GM12865 (cell line): ENCODE results near the gene OSTF1.

Experiments used
- DNase-seq: peaks from one replicate; pipeline ENCODE4 v3.0.0; 2010; ENCODE audit warnings: low read depth
- H3K4me3 ChIP-seq: 2 replicates; pipeline ENCODE4 v1.5.1; 2011; ENCODE audit warnings: mild to moderate bottlenecking, low read depth, low read length, control low read depth
- TF ChIP-seq, protein P1 (sequence below): IDR thresholded peaks from 2 replicates; pipeline ENCODE4 v1.5.1; 2011; ENCODE audit warnings: low read length, control low read depth, low read depth, inconsistent platforms; ENCODE audit not compliant: insufficient read depth; ENCODE audit errors: missing control alignments

The OSTF1 gene

DNA sequence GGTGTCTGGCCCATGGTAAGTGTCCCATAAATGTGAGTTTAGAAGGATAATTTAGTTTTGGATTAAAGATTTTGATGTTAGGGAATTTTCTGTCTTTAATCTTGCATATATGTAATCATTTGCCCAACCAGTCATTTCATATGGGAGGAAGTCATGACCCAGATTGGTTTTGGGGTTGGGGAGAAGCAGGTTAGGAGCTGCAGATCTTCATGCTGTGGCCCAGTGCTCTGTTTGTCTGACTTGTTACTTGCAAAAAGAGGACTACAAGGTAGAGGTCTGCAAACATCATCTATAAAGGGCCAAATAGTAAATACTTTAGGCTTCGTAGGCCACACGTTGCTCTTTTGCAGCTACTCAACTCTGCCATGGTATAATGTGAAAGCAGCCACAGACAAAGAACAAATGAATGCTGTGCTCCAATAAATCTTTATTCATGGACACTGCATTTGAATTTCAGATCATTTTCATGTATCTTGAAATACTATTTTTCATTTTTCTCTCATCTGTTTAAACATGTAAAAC, 16.8 kb downstream of the OSTF1 start:
- no peak for DNase-seq
- H3K4me3 ChIP-seq = no peak overlapping the region
- TF ChIP-seq, protein P1, sequence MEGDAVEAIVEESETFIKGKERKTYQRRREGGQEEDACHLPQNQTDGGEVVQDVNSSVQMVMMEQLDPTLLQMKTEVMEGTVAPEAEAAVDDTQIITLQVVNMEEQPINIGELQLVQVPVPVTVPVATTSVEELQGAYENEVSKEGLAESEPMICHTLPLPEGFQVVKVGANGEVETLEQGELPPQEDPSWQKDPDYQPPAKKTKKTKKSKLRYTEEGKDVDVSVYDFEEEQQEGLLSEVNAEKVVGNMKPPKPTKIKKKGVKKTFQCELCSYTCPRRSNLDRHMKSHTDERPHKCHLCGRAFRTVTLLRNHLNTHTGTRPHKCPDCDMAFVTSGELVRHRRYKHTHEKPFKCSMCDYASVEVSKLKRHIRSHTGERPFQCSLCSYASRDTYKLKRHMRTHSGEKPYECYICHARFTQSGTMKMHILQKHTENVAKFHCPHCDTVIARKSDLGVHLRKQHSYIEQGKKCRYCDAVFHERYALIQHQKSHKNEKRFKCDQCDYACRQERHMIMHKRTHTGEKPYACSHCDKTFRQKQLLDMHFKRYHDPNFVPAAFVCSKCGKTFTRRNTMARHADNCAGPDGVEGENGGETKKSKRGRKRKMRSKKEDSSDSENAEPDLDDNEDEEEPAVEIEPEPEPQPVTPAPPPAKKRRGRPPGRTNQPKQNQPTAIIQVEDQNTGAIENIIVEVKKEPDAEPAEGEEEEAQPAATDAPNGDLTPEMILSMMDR = no peak

- H3K4me3 ChIP-seq = no peak overlapping the region
- TF ChIP-seq, protein P1 = no peak
- no peak for DNase-seq
Observed at GRCh38 chr9:75105841-75106240, 17.5 kb downstream of the OSTF1 start.

DNA sequence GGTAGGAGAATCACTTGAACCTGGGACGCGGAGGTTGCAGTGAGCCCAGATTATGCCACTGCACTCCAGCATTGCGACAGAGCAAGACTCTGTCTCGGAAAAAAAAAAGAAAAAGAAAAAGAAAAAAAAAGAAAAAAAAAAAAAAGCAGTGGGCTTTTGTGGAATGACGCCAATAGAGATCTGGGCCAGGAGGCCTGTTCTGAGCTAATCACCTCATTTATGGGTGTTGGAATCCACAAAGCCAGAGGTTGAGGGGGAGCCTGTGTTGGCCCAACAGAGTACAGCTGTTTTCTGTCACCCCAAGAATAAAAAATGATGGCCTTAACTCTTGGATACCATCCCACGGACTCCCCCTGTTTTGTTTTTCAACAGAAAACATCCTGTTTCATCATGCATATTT, 18.5 kb downstream of the OSTF1 start:
- TF ChIP-seq, protein P1 = no peak
- DNase-seq = no peak
- no peak overlapping the region for H3K4me3 ChIP-seq

- TF ChIP-seq, protein P1 = no peak
- no peak for DNase-seq
- H3K4me3 ChIP-seq = no peak overlapping the region
Observed at GRCh38 chr9:75108571-75108970, 20.3 kb downstream of the OSTF1 start.

GRCh38 chr9:75109210-75109839, 21.0 kb downstream of the OSTF1 start:
- no peak overlapping the region for H3K4me3 ChIP-seq
- TF ChIP-seq, protein P1 = no peak
- DNase-seq = no peak

DNA sequence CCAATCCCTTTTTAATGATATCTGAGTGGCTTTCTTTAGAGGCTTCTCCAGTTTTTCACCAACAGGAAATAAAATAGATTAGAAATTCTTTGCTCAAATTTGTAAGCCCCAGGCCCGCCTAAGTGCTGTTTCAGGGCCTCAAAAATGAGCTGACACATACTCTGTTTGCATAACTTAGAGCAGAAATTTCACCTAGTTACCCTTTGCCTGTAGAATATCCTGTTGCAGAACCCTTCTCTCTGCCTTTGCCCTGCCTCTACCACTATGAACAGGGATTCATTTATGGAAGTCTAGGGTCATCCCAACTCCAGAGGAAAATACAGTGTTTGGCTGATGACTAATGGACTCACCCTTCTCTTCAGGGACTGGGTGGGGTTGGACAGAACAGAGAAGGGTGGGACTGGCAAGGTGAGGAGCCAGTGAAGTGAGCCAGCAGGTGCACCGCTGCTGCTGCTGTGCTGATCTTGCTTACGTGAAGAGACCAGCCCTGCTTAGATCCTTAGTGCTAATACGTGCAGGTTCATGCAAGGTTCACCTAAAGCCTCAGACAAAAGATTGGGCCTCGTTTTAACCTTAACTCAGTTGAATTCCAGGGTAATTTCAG, 22.8 kb downstream of the OSTF1 start:
- TF ChIP-seq, protein P1 = no peak
- DNase-seq = no peak

More for the DNA sequence above, 22.8 kb downstream of the OSTF1 start:
- H3K4me3 ChIP-seq = no peak overlapping the region
